Measurements from ENCODE around the gene SLC2A4.
A peak's percentile ranks its signal among the peaks of the same experiment; 100 is the strongest.
"Not testable (repeated sequence)": the region's sequence is repeated elsewhere in the genome, so short reads cannot be mapped to it uniquely, and the experiment has no call there.

Gene SLC2A4

GRCh38 chr17:7336240-7337175 is 55.0 kb downstream of the SLC2A4 start, which contains the start of gene ACAP1:
ACAP1 (plus strand) TSS chr17:7336529; CDS start chr17:7336735, 206 bp downstream.
- Histone ChIP-seq H3K27me3 (ENCODE audit: insufficient read depth, low read depth) (no peaks in the 10 kb centered on the region), H2AFZ (ENCODE audit: low read depth) (no peak within 1 kb of the TSS), H4K20me1 (ENCODE audit: insufficient read depth) (no peaks in the 10 kb centered on the region), H3K79me2 (ENCODE audit: insufficient read depth, low read depth) (no peaks in the 10 kb centered on the region), H3K4me2 (no peak within 1 kb of the TSS), H3K27ac (no peak within 1 kb of the TSS), H3K36me3 (ENCODE audit: insufficient read depth) (no peaks in the 10 kb centered on the region), H3K4me3 (IDR thresholded peaks at IDR 0.05; ENCODE audit: insufficient read depth, low read depth, low read length) (no peak within 1 kb of the TSS), H3K9ac (peak within 1 kb of the TSS; percentile 13; the same call in 1 of the 2 replicates), H3K4me1 (ENCODE audit: low read depth, poor library complexity, severe bottlenecking) (no peaks in the 10 kb centered on the region)
- TF ChIP-seq, protein P1, sequence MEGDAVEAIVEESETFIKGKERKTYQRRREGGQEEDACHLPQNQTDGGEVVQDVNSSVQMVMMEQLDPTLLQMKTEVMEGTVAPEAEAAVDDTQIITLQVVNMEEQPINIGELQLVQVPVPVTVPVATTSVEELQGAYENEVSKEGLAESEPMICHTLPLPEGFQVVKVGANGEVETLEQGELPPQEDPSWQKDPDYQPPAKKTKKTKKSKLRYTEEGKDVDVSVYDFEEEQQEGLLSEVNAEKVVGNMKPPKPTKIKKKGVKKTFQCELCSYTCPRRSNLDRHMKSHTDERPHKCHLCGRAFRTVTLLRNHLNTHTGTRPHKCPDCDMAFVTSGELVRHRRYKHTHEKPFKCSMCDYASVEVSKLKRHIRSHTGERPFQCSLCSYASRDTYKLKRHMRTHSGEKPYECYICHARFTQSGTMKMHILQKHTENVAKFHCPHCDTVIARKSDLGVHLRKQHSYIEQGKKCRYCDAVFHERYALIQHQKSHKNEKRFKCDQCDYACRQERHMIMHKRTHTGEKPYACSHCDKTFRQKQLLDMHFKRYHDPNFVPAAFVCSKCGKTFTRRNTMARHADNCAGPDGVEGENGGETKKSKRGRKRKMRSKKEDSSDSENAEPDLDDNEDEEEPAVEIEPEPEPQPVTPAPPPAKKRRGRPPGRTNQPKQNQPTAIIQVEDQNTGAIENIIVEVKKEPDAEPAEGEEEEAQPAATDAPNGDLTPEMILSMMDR (conservative IDR thresholded peaks at IDR 0.05; ENCODE audit: low read depth, low read length) = no peak

- H3K4me3 ChIP-seq (IDR thresholded peaks at IDR 0.05; ENCODE audit: insufficient read depth, low read depth, low read length); H3K4me2 ChIP-seq; H3K4me1 ChIP-seq (ENCODE audit: low read depth, poor library complexity, severe bottlenecking); H2AFZ ChIP-seq (ENCODE audit: low read depth); H4K20me1 ChIP-seq (ENCODE audit: insufficient read depth); H3K79me2 ChIP-seq (ENCODE audit: insufficient read depth, low read depth); H3K27ac ChIP-seq; H3K9ac ChIP-seq; H3K27me3 ChIP-seq (ENCODE audit: insufficient read depth, low read depth); H3K36me3 ChIP-seq (ENCODE audit: insufficient read depth): not testable (repeated sequence)
These were observed 56.1 kb downstream of the SLC2A4 start for GRCh38 chr17:7337600-7337999.
